GM06990 (cell line): ENCODE data around the gene KRTAP4-6.

Source experiments
- DNase-seq: peaks from one replicate; pipeline ENCODE4 v3.0.0-alpha.2; 2011; ENCODE audit not compliant: insufficient read length; ENCODE audit errors: extremely low read depth
- H3K27me3 ChIP-seq: replicated peaks from 2 replicates; pipeline ENCODE4 v1.6.0; 2011; ENCODE audit warnings: low read length; ENCODE audit not compliant: control insufficient read depth, insufficient read depth
- H3K36me3 ChIP-seq: 2 replicates; pipeline ENCODE4 v1.5.1; 2011; ENCODE audit warnings: low read length; ENCODE audit not compliant: control insufficient read depth, insufficient read depth
- H3K4me3 ChIP-seq: replicated peaks from 2 replicates; pipeline ENCODE4 v1.5.1; 2011; ENCODE audit warnings: low read depth, mild to moderate bottlenecking, control low read depth, low read length
- TF ChIP-seq, protein P1 (sequence below): IDR thresholded peaks from 2 replicates; pipeline ENCODE4 v1.5.1; 2011; ENCODE audit warnings: low read length, control low read depth, mild to moderate bottlenecking, inconsistent platforms; ENCODE audit not compliant: insufficient read depth, poor library complexity, severe bottlenecking

The KRTAP4-6 gene

DNA sequence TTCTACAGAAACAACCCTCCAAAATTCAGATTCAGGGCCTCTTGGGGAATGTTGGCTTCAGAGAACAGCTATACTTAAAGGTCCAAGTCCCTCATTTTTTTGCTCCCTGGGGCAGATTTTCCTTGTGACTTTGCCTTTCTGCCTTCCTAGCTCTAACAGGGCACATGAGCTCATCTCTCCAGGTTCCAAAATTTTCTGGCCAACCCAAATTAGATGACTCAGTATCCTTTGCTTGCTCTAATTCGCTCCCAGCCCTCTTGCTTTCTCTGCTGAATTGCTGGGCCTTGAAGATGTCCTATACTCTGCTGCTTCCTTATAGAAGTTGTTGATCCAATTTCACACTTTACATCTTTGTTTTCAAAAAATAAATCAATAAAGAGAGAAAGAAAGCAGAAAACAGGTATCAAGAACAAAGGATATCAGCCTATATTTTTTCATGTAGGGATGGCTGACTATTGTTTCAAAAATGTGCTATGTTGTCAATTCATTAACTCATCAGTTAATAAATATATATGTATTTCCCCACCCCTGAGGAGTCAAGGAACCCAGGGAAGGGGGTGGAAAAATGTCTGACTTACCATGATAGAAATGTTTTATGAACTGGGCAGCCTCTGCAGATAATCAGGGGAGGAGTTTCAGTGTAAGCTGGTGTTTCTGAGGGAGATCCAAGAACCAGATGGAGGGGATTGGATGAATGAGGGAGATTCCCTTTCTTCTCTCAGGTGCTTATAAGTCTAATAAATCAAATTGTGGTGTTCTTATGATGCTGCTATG lies 38.7 kb upstream of the KRTAP4-6 start:
- TF ChIP-seq, protein P1, sequence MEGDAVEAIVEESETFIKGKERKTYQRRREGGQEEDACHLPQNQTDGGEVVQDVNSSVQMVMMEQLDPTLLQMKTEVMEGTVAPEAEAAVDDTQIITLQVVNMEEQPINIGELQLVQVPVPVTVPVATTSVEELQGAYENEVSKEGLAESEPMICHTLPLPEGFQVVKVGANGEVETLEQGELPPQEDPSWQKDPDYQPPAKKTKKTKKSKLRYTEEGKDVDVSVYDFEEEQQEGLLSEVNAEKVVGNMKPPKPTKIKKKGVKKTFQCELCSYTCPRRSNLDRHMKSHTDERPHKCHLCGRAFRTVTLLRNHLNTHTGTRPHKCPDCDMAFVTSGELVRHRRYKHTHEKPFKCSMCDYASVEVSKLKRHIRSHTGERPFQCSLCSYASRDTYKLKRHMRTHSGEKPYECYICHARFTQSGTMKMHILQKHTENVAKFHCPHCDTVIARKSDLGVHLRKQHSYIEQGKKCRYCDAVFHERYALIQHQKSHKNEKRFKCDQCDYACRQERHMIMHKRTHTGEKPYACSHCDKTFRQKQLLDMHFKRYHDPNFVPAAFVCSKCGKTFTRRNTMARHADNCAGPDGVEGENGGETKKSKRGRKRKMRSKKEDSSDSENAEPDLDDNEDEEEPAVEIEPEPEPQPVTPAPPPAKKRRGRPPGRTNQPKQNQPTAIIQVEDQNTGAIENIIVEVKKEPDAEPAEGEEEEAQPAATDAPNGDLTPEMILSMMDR, result no peak
- H3K27me3 ChIP-seq, result 0 out of 2 replicates have a peak, but pooled peaks cover 2% of the 10 kb centered on the region
- H3K4me3 ChIP-seq, result no peak overlapping the region
- no peaks in the 10 kb centered on the region for H3K36me3 ChIP-seq
- no peak for DNase-seq

DNA sequence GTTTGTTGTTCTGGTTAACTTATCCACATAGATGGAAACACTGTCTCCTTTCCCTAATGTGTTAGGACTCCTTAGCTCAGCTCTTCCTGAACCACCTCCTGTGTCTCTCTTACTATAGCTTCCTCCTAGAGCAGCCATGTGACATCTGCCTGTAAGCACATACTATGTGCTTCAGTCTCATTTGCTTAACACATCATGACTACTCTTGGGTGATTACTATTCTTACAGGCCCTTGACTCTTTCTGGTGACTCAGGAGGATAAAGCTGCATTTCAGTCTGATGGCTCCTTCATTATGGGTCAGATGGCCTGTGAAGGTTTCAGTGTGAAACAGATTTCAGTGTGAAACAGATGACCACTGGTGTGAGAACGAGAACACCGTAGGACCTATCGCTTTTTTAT lies 38.0 kb upstream of the KRTAP4-6 start:
- H3K36me3 ChIP-seq, result no peaks in the 10 kb centered on the region
- DNase-seq, result no peak
- no peak overlapping the region for H3K4me3 ChIP-seq
- H3K27me3 ChIP-seq, result 0 out of 2 replicates have a peak, but pooled peaks cover 2% of the 10 kb centered on the region
- TF ChIP-seq, protein P1, result no peak

DNA sequence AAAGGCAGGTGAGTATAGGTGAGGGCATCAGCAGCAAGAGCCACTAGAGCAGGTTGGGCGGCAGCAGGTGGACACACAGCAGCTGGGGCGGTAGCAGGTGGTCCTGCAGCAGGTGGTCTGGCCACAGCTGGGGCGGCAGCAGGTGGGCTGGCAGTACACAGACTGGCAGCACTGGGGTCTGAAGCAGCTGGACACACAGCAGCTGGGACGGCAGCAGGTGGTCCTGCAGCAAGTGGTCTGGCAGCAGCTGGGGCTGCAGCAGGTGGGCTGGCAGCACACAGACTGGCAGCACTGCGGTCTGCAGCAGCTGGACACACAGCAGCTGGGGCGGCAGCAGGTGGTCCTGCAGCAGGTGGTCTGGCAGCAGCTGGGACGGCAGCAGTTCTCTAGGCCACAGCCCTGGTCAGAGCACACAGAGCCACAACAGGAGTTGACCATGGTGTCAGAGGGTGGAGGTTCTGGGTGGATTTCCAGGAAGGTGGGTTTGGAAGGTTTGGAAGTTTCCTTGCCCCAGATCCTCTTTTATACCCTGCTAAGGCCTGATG lies 37.5 kb upstream of the KRTAP4-6 start, which contains the start of gene KRTAP4-2:
Gene KRTAP4-2, minus strand, starts transcription at position 495 of the 545 bp plus-strand sequence. Its CDS starts 57 bp downstream, at position 438.
- no peak within 1 kb of the TSS for H3K4me3 ChIP-seq
- TF ChIP-seq, protein P1, result no peak
- no peak for DNase-seq
- H3K36me3 ChIP-seq, result no peaks in the 10 kb centered on the region
- 0 out of 2 replicates have a peak, but pooled peaks cover 2% of the 10 kb centered on the region for H3K27me3 ChIP-seq

DNA sequence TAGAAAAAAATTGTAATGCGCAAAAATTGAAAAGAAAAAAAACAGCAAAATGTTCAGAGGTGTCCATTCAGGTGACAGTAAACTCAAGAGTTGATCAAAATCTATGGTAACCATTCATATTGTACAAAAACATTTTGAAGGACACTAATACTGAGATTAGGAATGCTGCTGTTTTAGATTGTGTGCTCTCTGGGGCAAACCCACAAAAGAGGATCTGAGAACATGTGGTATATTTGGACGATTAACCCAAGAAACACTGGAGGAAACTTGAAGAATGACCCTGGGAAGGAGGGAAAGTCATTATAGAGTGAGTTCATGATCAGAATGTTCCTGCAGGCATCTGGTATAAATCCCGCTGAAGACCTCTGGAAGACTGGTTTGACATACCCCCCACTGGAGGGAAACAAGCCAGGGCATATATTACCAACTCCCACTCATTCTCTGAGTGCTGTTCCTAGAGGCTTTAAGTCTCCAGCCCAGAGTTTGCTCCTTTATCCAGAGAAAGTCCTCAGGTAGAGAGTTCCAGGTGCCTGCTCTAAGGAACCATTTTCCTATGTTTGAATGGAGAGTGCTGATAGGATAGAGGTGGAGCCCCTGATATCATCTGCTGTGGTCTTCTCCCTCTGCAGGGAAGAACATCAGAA lies 36.5 kb upstream of the KRTAP4-6 start:
- DNase-seq, result no peak
- Histone ChIP-seq H3K36me3 (no peaks in the 10 kb centered on the region), H3K27me3 (peaks cover 2% of the 10 kb centered on the region; the same call in 1 of the 2 replicates), H3K4me3 (no peak overlapping the region)
- TF ChIP-seq, protein P1, result no peak

DNA sequence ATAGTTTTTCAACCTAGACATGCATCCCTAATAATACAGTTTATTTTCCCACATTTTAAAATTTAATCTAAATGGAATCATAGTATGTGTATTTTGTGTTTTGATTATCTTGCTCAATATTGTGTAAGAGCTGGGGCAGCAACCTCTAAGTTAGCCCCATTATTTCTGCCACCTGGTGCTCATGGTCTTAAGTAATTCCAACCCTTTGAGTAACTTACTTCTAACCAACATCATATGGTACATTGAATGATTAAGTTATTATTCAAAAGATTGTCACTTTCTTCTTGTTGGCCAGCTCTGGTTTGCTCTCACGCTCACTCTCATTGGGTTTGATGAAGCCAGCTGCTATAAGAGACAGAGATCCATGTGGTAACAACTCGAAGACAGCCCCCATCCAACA lies 31.5 kb upstream of the KRTAP4-6 start:
- TF ChIP-seq, protein P1, result no peak
- Histone ChIP-seq H3K36me3 (no peaks in the 10 kb centered on the region), H3K4me3 (no peak overlapping the region), H3K27me3 (no peaks in the 10 kb centered on the region; the same call in 1 of the 2 replicates)
- DNase-seq, result no peak
